PC-9 (cell line): ENCODE results near the gene RAB5B. TPM values are rescaled to one million over a fixed set of nuclear protein-coding genes. Genes with fewer than 3 reads are reported as not detected.

Experiments
- BruUV-seq: library from RNA; stranded (reverse); fragments of 400-500 nt; replicated peaks from 2 replicates; lab custom pipeline; 2021; lab: Mats Ljungman, UMichigan
- CTCF ChIA-PET: fragments of 300-600 bp; sonication (Branson Sonifier 250); formaldehyde crosslinking; loops from one replicate; lab custom pipeline; 2022; ENCODE audit warnings: antibody characterized with exemption; lab: Charles Lee
- POLR2A ChIA-PET: fragments of 300-600 bp; sonication (Branson Sonifier 250); formaldehyde crosslinking; loops from one replicate; lab custom pipeline; 2022; ENCODE audit warnings: antibody characterized with exemption; ENCODE audit not compliant: unreplicated experiment; lab: Charles Lee
- DNase-seq, 2 experiments: peaks; one replicate each; pipeline versions ENCODE4 v3.0.0 to v3.0.0-alpha.2; 2015 to 2022; ENCODE audit warnings: mixed read lengths in 1 of 2
- H2AFZ ChIP-seq: fragments of 200-600 bp; sonication (generic); 2 replicates; pipeline ENCODE4 v1.8.1; 2017; ENCODE audit warnings: antibody characterized with exemption
- H3F3A ChIP-seq: fragments of 200-600 bp; sonication (generic); 2 replicates; pipeline ENCODE4 v1.8.1; 2017; ENCODE audit warnings: antibody characterized with exemption, mild to moderate bottlenecking, low read depth; ENCODE audit not compliant: insufficient read depth
- H3K27ac ChIP-seq: fragments of 200-600 bp; sonication (generic); 2 replicates; pipeline ENCODE4 v1.6.1; 2016; ENCODE audit warnings: mixed run types
- H3K27me3 ChIP-seq: fragments of 200-600 bp; sonication (generic); 2 replicates; pipeline ENCODE4 v1.6.1; 2016; ENCODE audit warnings: low read depth, mixed run types; ENCODE audit not compliant: insufficient read depth
- H3K36me3 ChIP-seq: fragments of 200-600 bp; sonication (generic); 2 replicates; pipeline ENCODE4 v1.6.1; 2016; ENCODE audit warnings: low read depth, mixed run types
- H3K4me1 ChIP-seq: fragments of 200-600 bp; sonication (generic); replicated peaks from 2 replicates; pipeline ENCODE4 v1.6.1; 2016; ENCODE audit warnings: mixed run types; ENCODE audit not compliant: insufficient read depth
- H3K4me2 ChIP-seq: fragments of 200-600 bp; sonication (generic); 2 replicates; pipeline ENCODE4 v1.6.1; 2017; ENCODE audit warnings: mixed run types
- H3K4me3 ChIP-seq: fragments of 200-600 bp; sonication (generic); 2 replicates; pipeline ENCODE4 v1.6.1; 2016; ENCODE audit warnings: mixed run types
- H3K79me2 ChIP-seq: fragments of 200-600 bp; sonication (generic); 2 replicates; pipeline ENCODE4 v1.6.1; 2017; ENCODE audit warnings: low read depth, mixed run types
- H3K9me2 ChIP-seq: fragments of 200-600 bp; sonication (generic); 2 replicates; pipeline ENCODE4 v1.8.1; 2017; ENCODE audit warnings: mild to moderate bottlenecking; ENCODE audit not compliant: insufficient read depth
- H3K9me3 ChIP-seq: fragments of 200-600 bp; sonication (generic); 2 replicates; pipeline ENCODE4 v1.8.1; 2016; ENCODE audit warnings: low read depth; ENCODE audit not compliant: insufficient read depth
- H4K20me1 ChIP-seq: fragments of 200-600 bp; sonication (generic); 2 replicates; pipeline ENCODE4 v1.8.1; 2017; ENCODE audit not compliant: insufficient read depth
- CTCF ChIP-seq: fragments of 200-600 bp; sonication (generic); conservative IDR thresholded peaks from 2 replicates; pipeline ENCODE4 v1.6.1; 2017; ENCODE audit warnings: mixed run types, antibody characterized with exemption, mild to moderate bottlenecking, moderate library complexity
- EZH2 ChIP-seq: fragments of 200-600 bp; sonication (generic); IDR thresholded peaks from 2 replicates; pipeline ENCODE4 v1.8.0; 2017; ENCODE audit warnings: antibody characterized with exemption, low read depth
- intact Hi-C: fragments of 100-400 bp; cut with micrococcal nuclease; formaldehyde crosslinking; loops from one replicate; pipeline ENCODE4 v1.10.0; 2022; ENCODE audit not compliant: unreplicated experiment
- total RNA-seq: library from RNA; stranded (reverse); gene quantifications from 2 replicates; pipeline ENCODE4 v1.2.3, GENCODE V29; 2021

RAB5B gene
- total RNA-seq, 1 experiment from 2014 or later, result 122 TPM

GRCh38 chr12:55991110-55991509 lies 17.2 kb downstream of the RAB5B start:
- intact Hi-C loops, result no loop called here
- CTCF ChIA-PET, result interaction anchor here (0.7 to 1.1 kb wide), 2 partner anchors 149 to 254 kb away, joined by 4 to 5 read pairs; no protein-coding TSS in a partner anchor

DNA sequence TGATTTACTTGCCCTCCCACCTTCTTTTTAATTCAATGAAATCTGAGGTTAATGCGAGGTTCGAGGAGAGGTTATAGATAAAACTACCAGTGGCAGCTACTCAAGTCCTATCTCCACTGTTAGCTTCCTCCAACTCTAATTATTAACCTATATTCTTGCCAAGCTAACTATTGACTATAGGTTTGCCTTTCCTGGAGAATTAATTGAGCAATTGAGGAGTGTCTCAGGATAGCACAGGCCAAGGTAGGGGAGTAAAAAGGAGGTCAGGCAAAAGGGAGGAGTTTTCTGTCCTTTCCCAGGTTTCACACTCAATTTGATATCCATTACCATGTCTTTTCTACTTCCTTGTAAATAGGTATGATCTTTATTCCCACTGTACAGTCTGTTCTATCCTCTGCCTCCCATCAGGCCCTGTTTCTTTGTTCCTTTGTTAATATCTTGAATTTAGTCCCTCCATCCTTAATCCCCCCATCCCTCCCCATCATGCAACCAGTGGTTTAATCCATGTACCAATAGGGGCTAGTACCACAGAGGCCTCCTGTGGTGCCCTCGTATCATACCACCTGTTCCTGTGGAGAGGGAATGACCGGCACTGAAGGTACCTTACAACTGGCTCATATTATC lies 19.5 kb downstream of the RAB5B start:
- H3K4me2 ChIP-seq, result no peak overlapping the region
- H3K27ac ChIP-seq, result no peak overlapping the region
- no peaks in the 10 kb centered on the region for H4K20me1 ChIP-seq
- BruUV-seq, result no TSS peak
- peaks cover 5% of the 10 kb centered on the region; the same call in 1 of the 2 replicates for H3K79me2 ChIP-seq
- ChIA-PET CTCF (no interaction called here), POLR2A (no interaction called here)
- no peaks in the 10 kb centered on the region for H3K9me3 ChIP-seq
- no peaks in the 10 kb centered on the region for H3K27me3 ChIP-seq
- peaks cover 9% of the 10 kb centered on the region for H3K4me1 ChIP-seq
- no peaks in the 10 kb centered on the region; the same call in 1 of the 2 replicates for H3K36me3 ChIP-seq
- H3F3A ChIP-seq, result peaks cover 22% of the 10 kb centered on the region; the same call in 1 of the 2 replicates
- H3K9me2 ChIP-seq, result no peaks in the 10 kb centered on the region
- H3K4me3 ChIP-seq, result no peak overlapping the region
- intact Hi-C loops, result no loop called here
- H2AFZ ChIP-seq, result no peak overlapping the region
- DNase-seq, result no peak
- TF ChIP-seq CTCF, result no peak

More at GRCh38 chr12:55991110-55991509, 17.2 kb downstream of the RAB5B start:
- H3K36me3 ChIP-seq, result no peaks in the 10 kb centered on the region; the same call in 1 of the 2 replicates
- peaks cover 17% of the 10 kb centered on the region; the same call in 1 of the 2 replicates for H3F3A ChIP-seq
- no peak overlapping the region for H2AFZ ChIP-seq
- no peak for TF ChIP-seq EZH2
- no peak for TF ChIP-seq CTCF
- H3K9me3 ChIP-seq, result no peaks in the 10 kb centered on the region
- DNase-seq, result no peak
- no peak overlapping the region for H3K4me2 ChIP-seq
- no peaks in the 10 kb centered on the region for H3K4me1 ChIP-seq
- no peak overlapping the region for H3K27ac ChIP-seq
- H3K4me3 ChIP-seq, result no peak overlapping the region
- no peaks in the 10 kb centered on the region for H3K27me3 ChIP-seq
- POLR2A ChIA-PET, result no interaction called here
- H3K9me2 ChIP-seq, result no peaks in the 10 kb centered on the region
- H4K20me1 ChIP-seq, result no peaks in the 10 kb centered on the region
- BruUV-seq, result no TSS peak
- no peaks in the 10 kb centered on the region for H3K79me2 ChIP-seq

- no peaks in the 10 kb centered on the region for H3K9me2 ChIP-seq
- H4K20me1 ChIP-seq, result no peaks in the 10 kb centered on the region
- no peaks in the 10 kb centered on the region for H3K9me3 ChIP-seq
- H3F3A ChIP-seq, result peaks cover 22% of the 10 kb centered on the region; the same call in 1 of the 2 replicates
- H3K4me2 ChIP-seq, result no peak overlapping the region
- no peaks in the 10 kb centered on the region for H3K27me3 ChIP-seq
- no peak overlapping the region for H3K4me3 ChIP-seq
- no peak overlapping the region for H2AFZ ChIP-seq
- BruUV-seq, result no TSS peak
- no peak overlapping the region for H3K27ac ChIP-seq
- DNase-seq, result no peak
- H3K4me1 ChIP-seq, result peaks cover 9% of the 10 kb centered on the region
- H3K36me3 ChIP-seq, result no peaks in the 10 kb centered on the region; the same call in 1 of the 2 replicates
- ChIA-PET CTCF (interaction anchor here (0.5 to 2.2 kb wide), 9 partner anchors 31 to 884 kb away, joined by 3 to 23 read pairs (median 3); no protein-coding TSS in a partner anchor), POLR2A (interaction anchor here (0.7 kb wide), 1 partner anchor 255 kb away, joined by 17 read pairs; no protein-coding TSS in a partner anchor)
- no peak for TF ChIP-seq EZH2
- TF ChIP-seq CTCF, result no peak
- H3K79me2 ChIP-seq, result peaks cover 5% of the 10 kb centered on the region; the same call in 1 of the 2 replicates
- intact Hi-C loops, result no loop called here
Observed at GRCh38 chr12:55995366-55995765, 21.5 kb downstream of the RAB5B start.
